AG04449 (cell line): ENCODE data around the gene THBS1.

Experiments used
- CTCF ChIA-PET: fragments of 350-600 bp; formaldehyde crosslinking; extraction: SDS; loops from one replicate; lab custom pipeline; 2021; ENCODE audit warnings: antibody characterized with exemption; lab: Yijun Ruan, JAX
- POLR2A ChIA-PET: fragments of 400-600, 350-600 bp; formaldehyde crosslinking; extraction: SDS; loops from one replicate; lab custom pipeline; 2020; ENCODE audit warnings: antibody characterized with exemption, inconsistent platforms; lab: Yijun Ruan, JAX
- DNase-seq: peaks from one replicate; pipeline ENCODE4 v3.0.0-alpha.2; 2010; ENCODE audit warnings: low read depth, low spot score
- H3K4me3 ChIP-seq: 2 replicates; pipeline ENCODE4 v1.5.1; 2011; ENCODE audit warnings: low read depth, mild to moderate bottlenecking, control low read depth, low read length
- TF ChIP-seq, protein P1 (sequence below): IDR thresholded peaks from one replicate; pipeline ENCODE4 v1.5.1; 2011; ENCODE audit warnings: mild to moderate bottlenecking, moderate library complexity, low read length, control low read depth, inconsistent platforms; ENCODE audit not compliant: insufficient read depth; ENCODE audit errors: missing control alignments

The THBS1 gene

GRCh38 chr15:39542385-39543065 is 38.4 kb upstream of the THBS1 start:
- TF ChIP-seq, protein P1, sequence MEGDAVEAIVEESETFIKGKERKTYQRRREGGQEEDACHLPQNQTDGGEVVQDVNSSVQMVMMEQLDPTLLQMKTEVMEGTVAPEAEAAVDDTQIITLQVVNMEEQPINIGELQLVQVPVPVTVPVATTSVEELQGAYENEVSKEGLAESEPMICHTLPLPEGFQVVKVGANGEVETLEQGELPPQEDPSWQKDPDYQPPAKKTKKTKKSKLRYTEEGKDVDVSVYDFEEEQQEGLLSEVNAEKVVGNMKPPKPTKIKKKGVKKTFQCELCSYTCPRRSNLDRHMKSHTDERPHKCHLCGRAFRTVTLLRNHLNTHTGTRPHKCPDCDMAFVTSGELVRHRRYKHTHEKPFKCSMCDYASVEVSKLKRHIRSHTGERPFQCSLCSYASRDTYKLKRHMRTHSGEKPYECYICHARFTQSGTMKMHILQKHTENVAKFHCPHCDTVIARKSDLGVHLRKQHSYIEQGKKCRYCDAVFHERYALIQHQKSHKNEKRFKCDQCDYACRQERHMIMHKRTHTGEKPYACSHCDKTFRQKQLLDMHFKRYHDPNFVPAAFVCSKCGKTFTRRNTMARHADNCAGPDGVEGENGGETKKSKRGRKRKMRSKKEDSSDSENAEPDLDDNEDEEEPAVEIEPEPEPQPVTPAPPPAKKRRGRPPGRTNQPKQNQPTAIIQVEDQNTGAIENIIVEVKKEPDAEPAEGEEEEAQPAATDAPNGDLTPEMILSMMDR = no peak
- ChIA-PET CTCF (interaction anchor here (1.2 kb wide), 1 partner anchor 18 kb away, joined by 3 read pairs; no protein-coding TSS in a partner anchor), POLR2A (interaction anchor here (0.6 kb wide), 1 partner anchor 417 kb away, joined by 3 read pairs; no protein-coding TSS in a partner anchor)
- DNase-seq = no peak
- H3K4me3 ChIP-seq = no peak overlapping the region

- no peak for DNase-seq
- CTCF ChIA-PET = interaction anchor here (1.2 kb wide), 2 partner anchors 11 to 17 kb away, joined by 3 read pairs; no protein-coding TSS in a partner anchor
- no peak overlapping the region for H3K4me3 ChIP-seq
- TF ChIP-seq, protein P1 = no peak
- POLR2A ChIA-PET = no interaction called here
Measured at GRCh38 chr15:39543651-39544050, 37.2 kb upstream of the THBS1 start.

DNA sequence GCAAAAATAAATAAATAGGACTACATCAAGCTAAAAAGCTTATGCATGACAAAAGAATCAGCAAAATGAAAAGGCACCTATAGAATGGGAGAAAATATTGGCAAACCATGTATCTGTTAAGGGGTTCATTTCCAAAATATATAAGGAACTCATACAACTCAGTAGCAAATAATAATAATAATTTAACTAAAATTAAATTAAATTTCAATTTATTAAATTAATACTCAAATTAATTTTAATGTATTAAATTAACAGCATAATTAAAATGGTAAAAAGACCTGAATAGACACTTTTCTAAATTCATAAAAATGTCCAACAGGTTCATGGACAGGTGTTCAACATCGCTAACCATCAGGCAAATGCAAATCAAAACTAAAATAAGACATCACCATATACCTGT is 34.0 kb upstream of the THBS1 start:
- ChIA-PET POLR2A (no interaction called here), CTCF (interaction anchor here (0.9 kb wide), 1 partner anchor 34 kb away, joined by 3 read pairs; the partner anchor contains the start of gene THBS1)
- TF ChIP-seq, protein P1 = no peak
- no peak for DNase-seq
- H3K4me3 ChIP-seq = no peak overlapping the region

- TF ChIP-seq, protein P1 = no peak
- POLR2A ChIA-PET = no interaction called here
- no peak overlapping the region for H3K4me3 ChIP-seq
- CTCF ChIA-PET = interaction anchor here (2.1 kb wide), 1 partner anchor 12 kb away, joined by 4 read pairs; no protein-coding TSS in a partner anchor
- DNase-seq = no peak
Measured at GRCh38 chr15:39548561-39548960, 32.3 kb upstream of the THBS1 start.

- H3K4me3 ChIP-seq = no peak overlapping the region
- POLR2A ChIA-PET = no interaction called here
- CTCF ChIA-PET = interaction anchor here (2.1 kb wide), 1 partner anchor 11 kb away, joined by 4 read pairs; no protein-coding TSS in a partner anchor
- TF ChIP-seq, protein P1 = no peak
- no peak for DNase-seq
Measured at GRCh38 chr15:39549912-39550311, 31.0 kb upstream of the THBS1 start.

DNA sequence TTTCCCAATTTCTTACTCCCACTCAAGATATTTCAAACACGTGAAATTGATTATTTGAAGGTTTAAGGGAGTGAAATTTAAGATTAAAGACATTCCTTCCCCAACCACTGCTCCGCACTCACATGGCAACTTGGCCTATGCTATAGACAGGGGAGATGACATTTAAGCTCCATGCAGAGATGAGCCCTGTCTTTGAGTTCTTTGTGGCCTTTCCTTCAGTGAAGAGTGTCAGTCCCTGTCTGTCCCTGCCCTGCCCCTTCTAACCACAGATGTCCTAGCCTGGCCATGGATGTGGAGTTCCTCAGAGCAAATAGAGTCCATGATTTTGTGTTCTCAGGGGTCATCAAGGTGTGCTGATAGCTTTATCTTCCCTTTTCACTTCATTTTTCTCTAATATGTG is 29.4 kb upstream of the THBS1 start:
- no peak overlapping the region for H3K4me3 ChIP-seq
- TF ChIP-seq, protein P1 = no peak
- ChIA-PET POLR2A (no interaction called here), CTCF (no interaction called here)
- DNase-seq = no peak
